Smooth muscle cell (in vitro differentiated cells): ENCODE measurements around the gene PAM16. TPM values are rescaled to one million over a fixed set of nuclear protein-coding genes. Genes with fewer than 3 reads are reported as not detected.
"Not testable (repeated sequence)": the region's sequence is repeated elsewhere in the genome, so short reads cannot be mapped to it uniquely, and the experiment has no call there.

Source experiments
- DNase-seq: peaks from one replicate; lab custom pipeline; 2025; ENCODE audit not compliant: unreplicated experiment; lab: John Stamatoyannopoulos, UW
- H2AFZ ChIP-seq: fragments of 200-600 bp; sonication (generic); 2 replicates; pipeline ENCODE4 v1.6.0; 2016; ENCODE audit warnings: antibody characterized with exemption, low read depth, mild to moderate bottlenecking
- H3F3A ChIP-seq: fragments of 200-600 bp; sonication (generic); 2 replicates; pipeline ENCODE4 v1.6.0; 2017; ENCODE audit warnings: antibody characterized with exemption, low read depth
- H3K27ac ChIP-seq: fragments of 200-600 bp; sonication (generic); 2 replicates; pipeline ENCODE4 v1.5.1; 2016; ENCODE audit warnings: low read depth, mild to moderate bottlenecking
- H3K27me3 ChIP-seq: fragments of 200-600 bp; sonication (generic); 2 replicates; pipeline ENCODE4 v1.6.1; 2016; ENCODE audit warnings: low read depth, mild to moderate bottlenecking
- H3K36me3 ChIP-seq: fragments of 200-600 bp; sonication (generic); 2 replicates; pipeline ENCODE4 v1.5.1; 2016; ENCODE audit warnings: low read depth
- H3K4me1 ChIP-seq: fragments of 200-600 bp; sonication (generic); 2 replicates; pipeline ENCODE4 v1.5.1; 2016; ENCODE audit warnings: low read depth
- H3K4me2 ChIP-seq: fragments of 200-600 bp; sonication (generic); 2 replicates; pipeline ENCODE4 v1.6.0; 2016; ENCODE audit warnings: mild to moderate bottlenecking
- H3K4me3 ChIP-seq: fragments of 200-600 bp; sonication (generic); 2 replicates; pipeline ENCODE4 v1.5.1; 2016; ENCODE audit warnings: mild to moderate bottlenecking
- H3K79me2 ChIP-seq: fragments of 200-600 bp; sonication (generic); 2 replicates; pipeline ENCODE4 v1.6.0; 2016; ENCODE audit warnings: low read depth, mild to moderate bottlenecking
- H3K9ac ChIP-seq: fragments of 200-600 bp; sonication (generic); 2 replicates; pipeline ENCODE4 v1.6.0; 2016; ENCODE audit warnings: low read depth
- H3K9me3 ChIP-seq: fragments of 200-600 bp; sonication (generic); replicated peaks from 2 replicates; pipeline ENCODE4 v1.5.1; 2016; ENCODE audit warnings: low read depth
- H4K20me1 ChIP-seq: fragments of 200-600 bp; sonication (generic); 2 replicates; pipeline ENCODE4 v1.6.0; 2016; ENCODE audit warnings: low read depth
- WGBS: methylation state at CpG from one replicate; pipeline ENCODE4 v1.1.7; 2016; ENCODE audit warnings: low lambda C conversion rate; 5-methylcytosine and 5-hydroxymethylcytosine counted together
- polyA plus RNA-seq: library from polyadenylated mRNA; unstranded; fragments of >200 nt; fragmentation: Nextera tagmentation; extraction: Ambion mirVana; gene quantifications from 2 replicates; pipeline ENCODE4 v1.2.1, GENCODE V29; 2016
- total RNA-seq: library from RNA; depleted of rRNA; stranded (reverse); fragments of >200 nt; gene quantifications from 2 replicates; pipeline ENCODE4 v1.2.3, GENCODE V29; 2014
- TF ChIP-seq, protein P1 (sequence below): fragments of 200-600 bp; sonication (generic); IDR thresholded peaks from 2 replicates; pipeline ENCODE4 v1.5.1; 2017; ENCODE audit warnings: borderline replicate concordance, mild to moderate bottlenecking, antibody characterized with exemption; ENCODE audit not compliant: insufficient read depth, poor library complexity, severe bottlenecking

Gene PAM16
- total and polyA plus RNA-seq, 2 experiments from 2014 or later, result 29.6 to 47.7 TPM

GRCh38 chr16:4347010-4347409 lies 4.1 kb downstream of the PAM16 start:
- TF ChIP-seq, protein P1, sequence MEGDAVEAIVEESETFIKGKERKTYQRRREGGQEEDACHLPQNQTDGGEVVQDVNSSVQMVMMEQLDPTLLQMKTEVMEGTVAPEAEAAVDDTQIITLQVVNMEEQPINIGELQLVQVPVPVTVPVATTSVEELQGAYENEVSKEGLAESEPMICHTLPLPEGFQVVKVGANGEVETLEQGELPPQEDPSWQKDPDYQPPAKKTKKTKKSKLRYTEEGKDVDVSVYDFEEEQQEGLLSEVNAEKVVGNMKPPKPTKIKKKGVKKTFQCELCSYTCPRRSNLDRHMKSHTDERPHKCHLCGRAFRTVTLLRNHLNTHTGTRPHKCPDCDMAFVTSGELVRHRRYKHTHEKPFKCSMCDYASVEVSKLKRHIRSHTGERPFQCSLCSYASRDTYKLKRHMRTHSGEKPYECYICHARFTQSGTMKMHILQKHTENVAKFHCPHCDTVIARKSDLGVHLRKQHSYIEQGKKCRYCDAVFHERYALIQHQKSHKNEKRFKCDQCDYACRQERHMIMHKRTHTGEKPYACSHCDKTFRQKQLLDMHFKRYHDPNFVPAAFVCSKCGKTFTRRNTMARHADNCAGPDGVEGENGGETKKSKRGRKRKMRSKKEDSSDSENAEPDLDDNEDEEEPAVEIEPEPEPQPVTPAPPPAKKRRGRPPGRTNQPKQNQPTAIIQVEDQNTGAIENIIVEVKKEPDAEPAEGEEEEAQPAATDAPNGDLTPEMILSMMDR, result no peak
- Histone ChIP-seq H4K20me1 (peaks cover 57% of the 10 kb centered on the region), H3K79me2 (peaks cover 44% of the 10 kb centered on the region), H3K4me1 (peaks cover 10% of the 10 kb centered on the region), H3K36me3 (no peaks in the 10 kb centered on the region), H2AFZ (no peak overlapping the region), H3K9me3 (no peaks in the 10 kb centered on the region), H3K27me3 (no peaks in the 10 kb centered on the region), H3F3A (peaks cover 7% of the 10 kb centered on the region), H3K9ac (no peak overlapping the region), H3K27ac (no peak overlapping the region), H3K4me3 (no peak overlapping the region), H3K4me2 (no peak overlapping the region)
- DNase-seq, result no peak
- WGBS, result 94% methylated on average over 8 of the region's 8 CpGs

- 86% methylated on average over 14 of the region's 14 CpGs for WGBS
These were observed 5.0 kb downstream of the PAM16 start for GRCh38 chr16:4345836-4346781.

GRCh38 chr16:4344983-4345835 lies 5.9 kb downstream of the PAM16 start:
- no peak overlapping the region for H3K4me3 ChIP-seq
- H3K9me3 ChIP-seq, result no peaks in the 10 kb centered on the region
- peaks cover 74% of the 10 kb centered on the region for H4K20me1 ChIP-seq
- no peak overlapping the region for H3K4me2 ChIP-seq
- H3K36me3 ChIP-seq, result no peaks in the 10 kb centered on the region
- 95% methylated on average over 26 of the region's 26 CpGs for WGBS
- no peaks in the 10 kb centered on the region for H3K27me3 ChIP-seq
- H3F3A ChIP-seq, result no peaks in the 10 kb centered on the region
- no peak overlapping the region for H3K9ac ChIP-seq
- DNase-seq, result no peak
- H2AFZ ChIP-seq, result no peak overlapping the region
- no peak overlapping the region for H3K27ac ChIP-seq
- TF ChIP-seq, protein P1, result no peak
- H3K79me2 ChIP-seq, result peaks cover 43% of the 10 kb centered on the region
- H3K4me1 ChIP-seq, result peaks cover 4% of the 10 kb centered on the region

More at GRCh38 chr16:4345836-4346781, 5.0 kb downstream of the PAM16 start:
- Histone ChIP-seq H3K9me3 (no peaks in the 10 kb centered on the region), H3K4me3 (no peak overlapping the region), H3F3A (no peaks in the 10 kb centered on the region), H4K20me1 (peaks cover 66% of the 10 kb centered on the region), H2AFZ (no peak overlapping the region), H3K79me2 (peaks cover 49% of the 10 kb centered on the region), H3K9ac (no peak overlapping the region), H3K4me1 (peaks cover 6% of the 10 kb centered on the region), H3K4me2 (no peak overlapping the region), H3K36me3 (no peaks in the 10 kb centered on the region), H3K27me3 (no peaks in the 10 kb centered on the region), H3K27ac (no peak overlapping the region)
- no peak for DNase-seq
- TF ChIP-seq, protein P1, result no peak

DNA sequence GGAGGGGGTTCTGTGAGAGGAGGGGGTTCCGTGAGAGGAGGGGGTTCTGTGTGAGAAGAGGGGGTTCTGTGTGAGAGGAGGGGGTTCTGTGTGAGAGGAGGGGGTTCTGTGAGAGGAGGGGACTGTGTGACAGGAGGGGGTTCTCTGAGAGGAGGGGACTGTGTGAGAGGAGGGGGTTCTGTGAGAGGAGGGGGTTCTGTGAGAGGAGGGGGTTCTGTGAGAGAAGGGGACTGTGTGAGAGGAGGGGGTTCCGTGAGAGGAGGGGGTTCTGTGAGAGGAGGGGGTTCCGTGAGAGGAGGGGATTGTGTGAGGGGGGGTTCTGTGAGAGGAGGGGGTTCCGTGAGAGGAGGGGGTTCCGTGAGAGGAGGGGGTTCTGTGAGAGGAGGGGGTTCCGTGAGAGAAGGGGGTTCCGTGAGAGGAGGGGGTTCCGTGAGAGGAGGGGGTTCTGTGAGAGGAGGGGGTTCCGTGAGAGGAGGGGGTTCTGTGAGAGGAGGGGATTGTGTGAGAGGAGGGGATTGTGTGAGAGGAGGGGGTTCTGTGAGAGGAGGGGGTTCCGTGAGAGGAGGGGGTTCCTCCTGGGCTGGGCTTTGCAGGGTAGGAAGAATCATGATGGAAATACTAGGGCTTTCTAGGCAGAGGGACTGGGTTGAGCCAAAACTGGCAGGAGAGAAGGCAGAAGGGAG lies 6.7 kb downstream of the PAM16 start:
- H3K9ac ChIP-seq, DNase-seq, H3K36me3 ChIP-seq, H3K4me2 ChIP-seq, H3K4me3 ChIP-seq, H3K27me3 ChIP-seq, H3F3A ChIP-seq, H3K27ac ChIP-seq, H3K9me3 ChIP-seq, H3K4me1 ChIP-seq, H2AFZ ChIP-seq: not testable (repeated sequence)
- WGBS, result no CpG with 5 or more reads among the region's 10 CpGs
- peaks cover 36% of the 10 kb centered on the region for H3K79me2 ChIP-seq
- H4K20me1 ChIP-seq, result peaks cover 70% of the 10 kb centered on the region
